Progenitor cell of endocrine pancreas (in vitro differentiated cells): ENCODE measurements around the gene FAM83E. TPM values are rescaled to one million over a fixed set of nuclear protein-coding genes. Genes with fewer than 3 reads are reported as not detected.
"Not testable (repeated sequence)": the region's sequence is repeated elsewhere in the genome, so short reads cannot be mapped to it uniquely, and the experiment has no call there.

Experiments used
- DNase-seq: peaks from one replicate; pipeline ENCODE4 v3.0.0; 2021; ENCODE audit warnings: low spot score; ENCODE audit not compliant: unreplicated experiment
- H3K27ac Mint-ChIP-seq: 2 replicates; pipeline ENCODE4 v1.8.0; 2021; ENCODE audit warnings: mild to moderate bottlenecking, moderate library complexity, mixed read lengths
- H3K27me3 Mint-ChIP-seq: 2 replicates; pipeline ENCODE4 v1.8.0; 2021; ENCODE audit warnings: mixed read lengths
- H3K36me3 Mint-ChIP-seq: 2 replicates; pipeline ENCODE4 v1.8.0; 2022; ENCODE audit warnings: mixed read lengths; ENCODE audit not compliant: insufficient read depth
- H3K4me1 Mint-ChIP-seq: 2 replicates; pipeline ENCODE4 v1.8.0; 2021; ENCODE audit warnings: low read depth, mixed read lengths
- H3K4me3 Mint-ChIP-seq: 2 replicates; pipeline ENCODE4 v1.8.0; 2021; ENCODE audit warnings: low read depth, mild to moderate bottlenecking, moderate library complexity, mixed read lengths
- H3K9me3 Mint-ChIP-seq: 2 replicates; pipeline ENCODE4 v1.8.0; 2021; ENCODE audit warnings: low read depth, mixed read lengths
- total RNA-seq: library from RNA; stranded (reverse); gene quantifications from 2 replicates; pipeline ENCODE4 v1.2.1, GENCODE V29; 2021
- TF ChIP-seq, protein P1 (sequence below): fragments of 200-600 bp; sonication (generic); IDR thresholded peaks from one replicate; pipeline ENCODE4 v1.5.0; 2021; ENCODE audit warnings: antibody characterized with exemption, mild to moderate bottlenecking; ENCODE audit not compliant: unreplicated experiment

Gene FAM83E
- total RNA-seq, 1 donor from 2014 or later: 4.3 TPM

DNA sequence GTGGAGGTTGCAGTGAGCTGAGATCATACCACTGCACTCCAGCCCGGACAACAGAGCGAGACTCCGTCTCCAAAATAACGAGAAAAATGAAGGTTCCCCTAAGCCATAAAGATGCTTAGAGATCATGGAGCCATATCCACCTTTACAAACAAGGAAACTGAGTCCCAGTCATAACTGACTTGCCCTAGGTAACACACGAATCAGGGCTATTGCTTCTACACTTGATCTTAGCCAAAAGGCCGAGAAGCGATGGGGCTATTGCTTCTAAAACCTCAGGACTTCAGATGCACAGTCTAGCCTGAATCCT lies 19.1 kb upstream of the FAM83E start:
- H3K36me3 Mint-ChIP-seq: peaks cover 1% of the 10 kb centered on the region
- H3K4me1 Mint-ChIP-seq: peaks cover 22% of the 10 kb centered on the region
- no peak for DNase-seq
- no peak overlapping the region for H3K27ac Mint-ChIP-seq
- TF ChIP-seq, protein P1, sequence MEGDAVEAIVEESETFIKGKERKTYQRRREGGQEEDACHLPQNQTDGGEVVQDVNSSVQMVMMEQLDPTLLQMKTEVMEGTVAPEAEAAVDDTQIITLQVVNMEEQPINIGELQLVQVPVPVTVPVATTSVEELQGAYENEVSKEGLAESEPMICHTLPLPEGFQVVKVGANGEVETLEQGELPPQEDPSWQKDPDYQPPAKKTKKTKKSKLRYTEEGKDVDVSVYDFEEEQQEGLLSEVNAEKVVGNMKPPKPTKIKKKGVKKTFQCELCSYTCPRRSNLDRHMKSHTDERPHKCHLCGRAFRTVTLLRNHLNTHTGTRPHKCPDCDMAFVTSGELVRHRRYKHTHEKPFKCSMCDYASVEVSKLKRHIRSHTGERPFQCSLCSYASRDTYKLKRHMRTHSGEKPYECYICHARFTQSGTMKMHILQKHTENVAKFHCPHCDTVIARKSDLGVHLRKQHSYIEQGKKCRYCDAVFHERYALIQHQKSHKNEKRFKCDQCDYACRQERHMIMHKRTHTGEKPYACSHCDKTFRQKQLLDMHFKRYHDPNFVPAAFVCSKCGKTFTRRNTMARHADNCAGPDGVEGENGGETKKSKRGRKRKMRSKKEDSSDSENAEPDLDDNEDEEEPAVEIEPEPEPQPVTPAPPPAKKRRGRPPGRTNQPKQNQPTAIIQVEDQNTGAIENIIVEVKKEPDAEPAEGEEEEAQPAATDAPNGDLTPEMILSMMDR: no peak
- H3K27me3 Mint-ChIP-seq: peaks cover 6% of the 10 kb centered on the region
- no peak overlapping the region for H3K4me3 Mint-ChIP-seq
- no peaks in the 10 kb centered on the region for H3K9me3 Mint-ChIP-seq

DNA sequence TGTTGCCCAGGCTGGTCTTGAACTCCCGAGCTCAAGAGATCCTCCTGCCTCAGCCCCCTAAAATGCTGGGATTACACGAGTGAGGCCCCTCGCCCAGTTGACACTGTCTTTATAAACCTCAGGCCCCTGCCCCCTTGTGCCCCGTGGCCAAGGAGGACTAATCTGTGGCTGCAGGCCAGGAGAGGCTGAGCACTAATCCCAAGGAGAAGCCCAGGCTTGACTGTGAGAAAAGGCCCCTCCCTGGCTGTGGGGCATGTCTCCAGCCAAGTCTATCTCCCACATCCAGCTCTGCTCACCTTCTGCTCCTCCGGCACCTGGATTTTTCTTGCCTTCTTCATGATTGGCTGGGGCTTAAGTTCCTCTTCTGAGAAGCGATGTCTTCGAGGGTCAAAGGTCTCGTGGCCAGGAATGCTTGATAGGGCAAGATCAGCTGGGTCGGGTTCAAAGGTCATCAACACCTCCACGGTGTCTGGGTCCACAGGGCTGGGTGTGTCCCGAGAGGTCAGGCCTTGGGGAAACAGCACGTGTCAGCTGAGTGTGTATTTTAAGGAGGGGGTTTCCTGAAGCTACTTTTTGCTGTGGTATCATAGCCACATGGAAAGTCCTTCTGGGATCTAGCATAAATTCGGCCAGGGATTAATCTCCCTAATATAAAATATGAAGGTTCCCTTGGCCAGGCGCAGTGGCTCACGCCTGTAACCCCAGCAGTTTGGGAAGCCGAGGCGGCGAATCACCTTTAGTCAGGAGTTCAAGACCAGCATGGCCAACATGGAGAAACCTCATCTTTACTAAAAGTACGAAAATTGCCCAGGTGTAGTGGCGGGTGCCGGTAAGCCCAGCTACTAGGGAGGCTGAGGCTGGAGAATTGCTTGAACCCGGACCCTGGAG lies 18.5 kb upstream of the FAM83E start:
- H3K27ac Mint-ChIP-seq: no peak overlapping the region
- H3K4me1 Mint-ChIP-seq: peaks cover 21% of the 10 kb centered on the region
- H3K4me3 Mint-ChIP-seq: no peak overlapping the region
- TF ChIP-seq, protein P1: no peak
- H3K9me3 Mint-ChIP-seq: no peaks in the 10 kb centered on the region
- H3K36me3 Mint-ChIP-seq: peaks cover 4% of the 10 kb centered on the region
- peaks cover 3% of the 10 kb centered on the region for H3K27me3 Mint-ChIP-seq
- no peak for DNase-seq

DNA sequence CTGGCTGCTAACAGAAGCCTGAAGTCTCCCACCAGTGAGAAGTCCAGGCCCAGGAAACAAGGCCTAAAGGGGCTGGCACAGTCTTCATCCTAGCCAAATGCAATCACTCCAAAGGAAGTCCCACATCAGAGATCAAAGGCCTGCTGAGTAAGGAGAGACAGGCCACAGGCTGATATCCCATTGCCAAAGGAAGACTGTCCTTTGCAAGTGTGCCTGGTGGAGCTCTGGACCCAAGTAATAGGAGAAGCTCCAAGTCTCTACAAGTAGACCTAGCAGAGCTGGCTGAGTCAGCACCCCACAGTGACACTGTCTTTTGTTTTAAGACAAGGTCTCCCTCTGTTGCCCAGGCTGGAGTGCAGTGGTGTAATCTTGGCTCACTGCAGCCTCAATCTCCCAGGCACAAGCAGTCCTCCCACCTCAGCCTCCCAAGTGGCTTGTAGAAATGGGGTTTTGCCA lies 17.8 kb upstream of the FAM83E start:
- Mint-ChIP-seq H3K27ac (no peak overlapping the region), H3K4me1 (peaks cover 19% of the 10 kb centered on the region), H3K36me3 (peaks cover 4% of the 10 kb centered on the region), H3K27me3 (peaks cover 3% of the 10 kb centered on the region), H3K9me3 (no peaks in the 10 kb centered on the region), H3K4me3 (no peak overlapping the region)
- DNase-seq: no peak
- TF ChIP-seq, protein P1: no peak

DNA sequence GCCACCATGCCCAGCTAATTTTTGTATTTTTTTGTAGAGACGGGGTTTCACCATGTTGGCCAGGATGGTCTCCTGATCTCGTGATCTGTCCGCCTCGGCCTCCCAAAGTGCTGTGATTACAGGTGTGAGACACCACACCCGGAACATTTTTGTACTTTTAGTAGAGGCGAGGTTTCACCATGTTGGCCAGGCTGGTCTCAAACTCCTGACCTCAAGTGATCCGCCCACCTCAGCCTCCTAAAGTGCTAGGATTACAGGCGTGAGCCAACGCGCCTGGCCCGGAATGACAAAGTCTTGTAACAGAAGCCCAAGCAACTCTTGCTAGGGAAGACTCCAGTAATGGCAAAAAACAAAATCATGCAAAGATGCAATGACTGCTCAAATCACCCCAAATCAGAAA lies 17.4 kb upstream of the FAM83E start:
- H3K4me1 Mint-ChIP-seq: peaks cover 18% of the 10 kb centered on the region
- not testable (repeated sequence) for H3K9me3 Mint-ChIP-seq, H3K4me3 Mint-ChIP-seq, H3K36me3 Mint-ChIP-seq, H3K27ac Mint-ChIP-seq, DNase-seq, H3K27me3 Mint-ChIP-seq

DNA sequence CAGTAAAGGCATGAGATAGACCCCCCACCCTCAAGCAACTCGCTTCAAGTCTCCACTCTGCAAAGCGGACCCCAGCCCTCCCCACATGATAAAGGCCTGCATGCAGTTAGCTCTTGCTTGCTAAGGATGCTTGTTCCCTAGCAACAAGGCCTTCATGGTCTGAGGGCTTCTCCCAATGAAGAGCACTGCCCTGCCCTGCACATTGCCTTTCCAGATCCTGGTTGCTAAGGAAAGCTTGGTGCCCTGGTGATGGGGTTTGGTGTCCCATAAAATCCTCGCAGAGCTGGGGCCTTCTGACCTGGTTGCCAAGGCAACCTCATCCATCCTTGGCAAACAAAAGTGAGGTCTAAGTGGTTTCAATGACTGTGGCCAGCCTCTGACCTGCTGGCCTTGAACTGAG lies 16.3 kb upstream of the FAM83E start:
- TF ChIP-seq, protein P1: no peak
- H3K4me3 Mint-ChIP-seq: no peak overlapping the region
- peaks cover 3% of the 10 kb centered on the region for H3K27me3 Mint-ChIP-seq
- peaks cover 20% of the 10 kb centered on the region for H3K4me1 Mint-ChIP-seq
- DNase-seq: no peak
- peaks cover 4% of the 10 kb centered on the region for H3K36me3 Mint-ChIP-seq
- H3K27ac Mint-ChIP-seq: no peak overlapping the region
- no peaks in the 10 kb centered on the region for H3K9me3 Mint-ChIP-seq
